Uterus (tissue), 2 donors: ENCODE results near the gene TEX2.

Experiments used
- POLR2A ChIP-seq, 2 donors: fragments of 450-650 bp; IDR thresholded peaks; one replicate each; pipeline ENCODE4 v1.6.1; 2016; ENCODE audit warnings: antibody characterized with exemption in 2 of 2, mild to moderate bottlenecking in 1 of 2, moderate library complexity in 1 of 2
- TF ChIP-seq, protein P1 (sequence below), 4 experiments: fragments of 200-600 bp in 2 of 4; fragments of 450-650 bp in 2 of 4; sonication (generic) in 2 of 4; IDR thresholded peaks; one replicate each; pipeline ENCODE4 v1.5.1; 2016 to 2019; ENCODE audit warnings: antibody characterized with exemption in 4 of 4, mild to moderate bottlenecking in 2 of 4, moderate library complexity in 1 of 4

DNA sequence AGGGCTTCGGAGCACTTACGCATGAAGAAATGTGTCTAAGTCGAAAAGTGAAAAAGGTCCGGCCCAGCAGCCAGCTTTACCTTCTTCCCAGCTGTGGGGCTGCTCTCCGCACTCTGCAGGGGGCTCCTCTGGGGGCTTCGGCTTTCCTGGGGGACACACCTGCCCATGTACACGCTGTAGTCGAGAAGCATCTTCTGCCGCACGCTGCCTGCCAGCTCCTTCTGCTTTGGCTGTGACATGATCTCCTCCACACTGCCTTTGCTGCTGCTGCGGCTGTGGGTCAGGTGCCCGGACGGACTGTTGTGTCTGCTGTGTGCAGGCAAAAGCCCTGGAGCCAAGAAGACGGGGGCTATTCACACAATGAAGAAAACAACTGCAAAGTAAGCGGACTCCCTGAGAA, 75.0 kb downstream of the TEX2 start:
- TF ChIP-seq, protein P1, sequence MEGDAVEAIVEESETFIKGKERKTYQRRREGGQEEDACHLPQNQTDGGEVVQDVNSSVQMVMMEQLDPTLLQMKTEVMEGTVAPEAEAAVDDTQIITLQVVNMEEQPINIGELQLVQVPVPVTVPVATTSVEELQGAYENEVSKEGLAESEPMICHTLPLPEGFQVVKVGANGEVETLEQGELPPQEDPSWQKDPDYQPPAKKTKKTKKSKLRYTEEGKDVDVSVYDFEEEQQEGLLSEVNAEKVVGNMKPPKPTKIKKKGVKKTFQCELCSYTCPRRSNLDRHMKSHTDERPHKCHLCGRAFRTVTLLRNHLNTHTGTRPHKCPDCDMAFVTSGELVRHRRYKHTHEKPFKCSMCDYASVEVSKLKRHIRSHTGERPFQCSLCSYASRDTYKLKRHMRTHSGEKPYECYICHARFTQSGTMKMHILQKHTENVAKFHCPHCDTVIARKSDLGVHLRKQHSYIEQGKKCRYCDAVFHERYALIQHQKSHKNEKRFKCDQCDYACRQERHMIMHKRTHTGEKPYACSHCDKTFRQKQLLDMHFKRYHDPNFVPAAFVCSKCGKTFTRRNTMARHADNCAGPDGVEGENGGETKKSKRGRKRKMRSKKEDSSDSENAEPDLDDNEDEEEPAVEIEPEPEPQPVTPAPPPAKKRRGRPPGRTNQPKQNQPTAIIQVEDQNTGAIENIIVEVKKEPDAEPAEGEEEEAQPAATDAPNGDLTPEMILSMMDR (IDR thresholded peaks at IDR 0.05), result no peak
- no peak for TF ChIP-seq POLR2A (IDR thresholded peaks at IDR 0.05)
